Measurements from ENCODE around the gene TACC2.

TACC2 gene

GRCh38 chr10:122301055-122301810, 312.3 kb downstream of the TACC2 start:
- FAIRE-seq (no peak), DNase-seq (ENCODE audit: insufficient read length, low spot score) (no peak)
- TF ChIP-seq CTCF (IDR thresholded peaks at IDR 0.05; ENCODE audit: insufficient read depth, missing control alignments), result no peak

GRCh38 chr10:122301811-122302115, 312.8 kb downstream of the TACC2 start:
- no peak for FAIRE-seq
- DNase-seq (ENCODE audit: insufficient read length, low spot score), result no peak
- no peak for TF ChIP-seq CTCF (IDR thresholded peaks at IDR 0.05; ENCODE audit: insufficient read depth, missing control alignments)

DNA sequence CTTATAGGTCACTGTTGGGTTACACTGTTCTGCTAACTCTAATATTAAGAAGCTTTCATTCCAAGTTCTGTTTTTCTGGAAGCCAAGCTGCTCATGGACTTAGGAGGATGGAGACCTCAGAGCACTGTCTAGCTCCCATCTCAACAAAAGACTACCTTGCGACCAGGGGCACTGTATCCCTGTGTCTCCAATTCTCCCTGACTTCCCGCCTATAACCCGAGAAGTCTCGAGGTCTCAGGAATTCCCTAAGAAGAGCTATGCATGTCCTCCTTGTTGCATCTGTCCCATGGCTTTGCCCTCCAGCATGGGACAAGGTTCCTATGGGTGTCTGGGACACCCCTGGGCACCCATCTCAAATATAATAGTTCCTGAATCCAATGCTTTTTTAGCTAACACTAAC, 313.4 kb downstream of the TACC2 start:
- TF ChIP-seq CTCF (IDR thresholded peaks at IDR 0.05; ENCODE audit: insufficient read depth, missing control alignments), result no peak
- no peak for FAIRE-seq
- no peak for DNase-seq (ENCODE audit: insufficient read length, low spot score)

GRCh38 chr10:122303271-122304053, 314.5 kb downstream of the TACC2 start:
- DNase-seq (ENCODE audit: insufficient read length, low spot score) (no peak), FAIRE-seq (no peak)
- no peak for TF ChIP-seq CTCF (IDR thresholded peaks at IDR 0.05; ENCODE audit: insufficient read depth, missing control alignments)

Data from D721Med (cell line).